Subcutaneous abdominal adipose tissue (tissue), 5 donors: ENCODE results near the gene POU2F3.

Experiments used
- H3K27ac ChIP-seq: one replicate; pipeline ENCODE4 v1.7.0; 2013; ENCODE audit warnings: low read depth, mild to moderate bottlenecking, inconsistent platforms, low read length, moderate library complexity
- H3K27me3 ChIP-seq, 5 donors: one replicate each; pipeline ENCODE4 v1.7.0; 2013; ENCODE audit warnings: low read length in 5 of 5, inconsistent platforms in 1 of 5; ENCODE audit not compliant: control insufficient read depth in 5 of 5, insufficient read depth in 4 of 5
- H3K36me3 ChIP-seq, 5 donors: one replicate each; pipeline ENCODE4 v1.7.0; 2013; ENCODE audit warnings: low read length in 5 of 5; ENCODE audit not compliant: control insufficient read depth in 5 of 5, insufficient read depth in 5 of 5
- H3K4me1 ChIP-seq, 5 donors: one replicate each; pipeline ENCODE4 v1.7.0; 2013; ENCODE audit warnings: low read length in 5 of 5, mild to moderate bottlenecking in 3 of 5, moderate library complexity in 1 of 5; ENCODE audit not compliant: control insufficient read depth in 5 of 5, insufficient read depth in 5 of 5
- H3K4me3 ChIP-seq, 5 donors: one replicate each; pipeline ENCODE4 v1.7.0; 2013; ENCODE audit warnings: low read length in 5 of 5, low read depth in 1 of 5
- H3K9ac ChIP-seq, 5 donors: one replicate each; pipeline ENCODE4 v1.7.0; 2013; ENCODE audit warnings: low read length in 5 of 5, mild to moderate bottlenecking in 4 of 5, moderate library complexity in 3 of 5
- H3K9me3 ChIP-seq, 5 donors: one replicate each; pipeline ENCODE4 v1.7.0; 2013; ENCODE audit warnings: low read length in 5 of 5; ENCODE audit not compliant: control insufficient read depth in 5 of 5
- donor health status: healthy.
- donor health status: healthy.
- donor health status: healthy.
- donor health status: healthy.
- donor health status: healthy.

POU2F3 gene

GRCh38 chr11:120217526-120217925 lies 22.4 kb upstream of the POU2F3 start:
- H3K27ac ChIP-seq = peak overlapping the region; percentile 74
- peaks cover 0 to 13% (median 4%) of the 10 kb centered on the region in 5 donors for H3K36me3 ChIP-seq
- no peaks in the 10 kb centered on the region for H3K9me3 ChIP-seq
- H3K27me3 ChIP-seq = no peaks in the 10 kb centered on the region
- H3K4me1 ChIP-seq = peaks cover 34 to 97% (median 91%) of the 10 kb centered on the region in 5 donors
- H3K4me3 ChIP-seq = peak overlapping the region in 1 of 5 donors; percentile 3
- H3K9ac ChIP-seq = peak overlapping the region in 1 of 5 donors; percentile 0

DNA sequence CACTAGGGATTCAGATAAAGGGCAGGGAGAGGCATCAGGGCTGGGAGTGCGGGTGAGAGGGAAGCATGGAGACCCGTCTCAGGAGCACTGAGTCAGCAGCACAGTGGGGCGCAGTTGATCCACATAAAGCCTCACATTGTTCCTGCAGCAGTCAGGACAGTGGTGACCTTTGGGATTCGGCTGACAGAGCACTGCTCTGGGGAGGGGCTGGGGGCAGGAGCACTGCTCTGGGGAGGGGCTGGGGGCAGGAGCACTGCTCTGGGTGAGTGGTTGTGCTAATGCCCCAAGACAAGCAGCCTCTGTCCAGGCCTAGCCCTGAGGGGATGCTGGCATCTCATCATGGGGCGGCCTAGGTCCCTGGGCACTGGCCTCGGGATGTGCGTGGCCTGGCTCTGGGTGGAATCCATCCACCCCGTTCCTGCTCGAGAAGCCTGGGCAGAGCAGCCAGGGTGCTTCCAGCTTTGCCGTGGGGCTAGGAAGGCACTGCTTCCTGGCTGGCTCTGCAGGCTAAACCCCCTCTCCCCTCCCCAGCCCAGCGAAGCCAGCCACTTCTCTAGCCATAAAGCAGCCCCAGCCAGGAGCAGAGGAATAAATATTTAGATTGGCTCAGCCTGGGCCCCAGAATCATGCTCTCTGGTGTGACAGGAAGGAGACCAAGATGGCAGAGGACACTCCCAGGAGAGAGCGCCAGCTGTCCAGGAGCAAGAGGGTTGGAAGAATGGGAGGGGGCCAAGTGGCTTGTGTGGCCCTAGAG lies 21.8 kb upstream of the POU2F3 start:
- H3K27me3 ChIP-seq = no peaks in the 10 kb centered on the region
- peaks cover 0 to 13% (median 4%) of the 10 kb centered on the region in 5 donors for H3K36me3 ChIP-seq
- H3K4me3 ChIP-seq = peak overlapping the region in 1 of 5 donors; percentile 3
- H3K9me3 ChIP-seq = no peaks in the 10 kb centered on the region
- peak overlapping the region in 1 of 5 donors; percentile 0 for H3K9ac ChIP-seq
- peaks cover 35 to 97% (median 88%) of the 10 kb centered on the region in 5 donors for H3K4me1 ChIP-seq
- H3K27ac ChIP-seq = peak overlapping the region; percentile 74

GRCh38 chr11:120218695-120219033 lies 21.3 kb upstream of the POU2F3 start:
- peaks cover 35 to 94% (median 88%) of the 10 kb centered on the region in 5 donors for H3K4me1 ChIP-seq
- no peaks in the 10 kb centered on the region for H3K27me3 ChIP-seq
- peak overlapping the region; percentile 74 for H3K27ac ChIP-seq
- no peak overlapping the region for H3K9ac ChIP-seq
- H3K36me3 ChIP-seq = peaks cover 0 to 13% (median 5%) of the 10 kb centered on the region in 5 donors
- no peaks in the 10 kb centered on the region for H3K9me3 ChIP-seq
- H3K4me3 ChIP-seq = peak overlapping the region in 1 of 5 donors; percentile 17

GRCh38 chr11:120219232-120219937 lies 20.6 kb upstream of the POU2F3 start:
- Histone ChIP-seq H3K9me3 (no peaks in the 10 kb centered on the region), H3K9ac (peak overlapping the region in 1 of 5 donors; percentile 43), H3K4me1 (peaks cover 35 to 94% (median 89%) of the 10 kb centered on the region in 5 donors), H3K27ac (peak overlapping the region; percentile 76), H3K4me3 (peak overlapping the region in 2 of 5 donors; percentile 13 to 17), H3K36me3 (peaks cover 0 to 10% (median 6%) of the 10 kb centered on the region in 5 donors), H3K27me3 (no peaks in the 10 kb centered on the region)

GRCh38 chr11:120219938-120220746 lies 19.8 kb upstream of the POU2F3 start:
- H3K36me3 ChIP-seq = peaks cover 0 to 6% (median 2%) of the 10 kb centered on the region in 5 donors
- H3K27me3 ChIP-seq = no peaks in the 10 kb centered on the region
- peak overlapping the region; percentile 76 for H3K27ac ChIP-seq
- peaks cover 32 to 96% (median 91%) of the 10 kb centered on the region in 5 donors for H3K4me1 ChIP-seq
- no peak overlapping the region for H3K9ac ChIP-seq
- H3K4me3 ChIP-seq = no peak overlapping the region
- no peaks in the 10 kb centered on the region for H3K9me3 ChIP-seq

DNA sequence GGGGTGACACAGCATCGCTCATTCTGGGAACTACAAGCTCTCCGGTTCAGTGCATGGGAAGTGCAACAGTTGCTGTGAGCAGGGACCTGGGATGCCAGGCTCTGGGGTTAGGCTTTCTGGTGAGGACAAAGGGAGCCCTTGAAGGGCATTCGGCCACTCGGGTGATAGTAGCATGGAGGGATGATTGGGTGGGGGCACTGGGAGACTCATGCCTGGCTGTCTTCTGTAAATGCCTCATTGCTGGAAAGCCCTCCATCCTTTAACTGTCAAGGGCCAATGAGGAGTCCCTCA lies 19.2 kb upstream of the POU2F3 start:
- peaks cover 30 to 96% (median 91%) of the 10 kb centered on the region in 5 donors for H3K4me1 ChIP-seq
- no peaks in the 10 kb centered on the region for H3K9me3 ChIP-seq
- peak overlapping the region; percentile 76 for H3K27ac ChIP-seq
- H3K27me3 ChIP-seq = no peaks in the 10 kb centered on the region
- H3K4me3 ChIP-seq = no peak overlapping the region
- H3K9ac ChIP-seq = no peak overlapping the region
- peaks cover 0 to 7% (median 2%) of the 10 kb centered on the region in 5 donors for H3K36me3 ChIP-seq

DNA sequence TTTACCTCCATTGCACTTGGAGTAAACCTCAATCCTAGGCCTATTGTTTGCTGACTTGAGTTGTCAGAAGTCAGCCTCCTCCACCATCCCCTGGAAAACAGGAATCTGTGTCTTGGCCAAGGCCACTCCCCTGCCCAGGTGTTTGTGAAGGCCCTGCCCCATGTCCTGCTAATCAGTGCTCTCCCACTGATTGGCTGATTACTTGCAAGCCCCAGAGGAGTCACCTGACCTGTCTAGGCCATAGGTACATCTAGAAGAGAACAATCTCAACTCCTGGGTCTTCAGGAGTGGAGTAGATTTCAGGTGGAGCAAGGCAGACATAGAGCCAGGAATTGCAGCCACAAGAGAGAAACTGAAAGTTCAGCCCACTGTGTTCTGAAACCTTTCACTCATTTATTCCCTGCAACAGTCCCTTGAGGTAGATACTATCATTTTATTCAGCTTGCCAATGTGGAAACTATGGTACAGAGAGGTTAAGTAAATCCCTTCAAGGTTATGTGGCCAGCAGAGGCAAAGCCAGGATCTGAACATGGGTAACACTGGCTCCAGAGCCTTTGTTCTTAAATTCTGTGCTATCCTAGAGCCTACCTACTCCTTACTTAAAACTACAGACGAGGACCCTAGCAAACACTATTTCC lies 18.7 kb upstream of the POU2F3 start:
- peak overlapping the region in 1 of 5 donors; percentile 5 for H3K4me3 ChIP-seq
- H3K27ac ChIP-seq = peak overlapping the region; percentile 76
- no peaks in the 10 kb centered on the region for H3K27me3 ChIP-seq
- peaks cover 0 to 12% (median 5%) of the 10 kb centered on the region in 5 donors for H3K36me3 ChIP-seq
- H3K4me1 ChIP-seq = peaks cover 27 to 94% (median 89%) of the 10 kb centered on the region in 5 donors
- peak overlapping the region in 1 of 5 donors; percentile 59 for H3K9ac ChIP-seq
- H3K9me3 ChIP-seq = no peaks in the 10 kb centered on the region

GRCh38 chr11:120222916-120223315 lies 17.0 kb upstream of the POU2F3 start:
- Histone ChIP-seq H3K4me3 (no peak overlapping the region), H3K36me3 (peaks cover 0 to 25% (median 22%) of the 10 kb centered on the region in 5 donors), H3K9me3 (no peaks in the 10 kb centered on the region), H3K9ac (peak overlapping the region in 1 of 5 donors; percentile 23), H3K27me3 (no peaks in the 10 kb centered on the region), H3K27ac (peak overlapping the region; percentile 76), H3K4me1 (peaks cover 22 to 77% (median 76%) of the 10 kb centered on the region in 5 donors)

DNA sequence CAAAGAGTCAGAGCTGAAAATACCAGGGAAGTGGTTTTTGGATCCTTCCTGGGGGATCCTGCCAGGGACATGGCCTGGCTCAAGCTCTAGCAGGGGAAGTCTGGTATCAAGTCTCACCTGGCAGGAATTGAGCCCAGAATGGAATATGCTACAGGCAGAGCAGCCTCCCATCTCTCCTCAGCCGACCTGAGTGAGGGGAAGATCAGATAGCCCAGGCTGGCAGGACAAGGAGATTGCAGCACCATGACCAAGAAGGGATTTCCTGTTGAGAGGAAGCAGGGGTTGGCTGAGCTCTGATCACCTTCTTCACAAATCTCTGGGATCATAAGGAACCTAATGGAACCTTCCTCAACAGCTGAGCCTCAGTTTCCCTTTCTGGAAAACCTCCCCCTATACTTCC lies 16.1 kb upstream of the POU2F3 start:
- no peaks in the 10 kb centered on the region for H3K9me3 ChIP-seq
- no peak overlapping the region for H3K4me3 ChIP-seq
- H3K9ac ChIP-seq = no peak overlapping the region
- H3K4me1 ChIP-seq = peaks cover 22 to 68% (median 68%) of the 10 kb centered on the region in 5 donors
- H3K36me3 ChIP-seq = peaks cover 0 to 32% (median 29%) of the 10 kb centered on the region in 5 donors
- H3K27ac ChIP-seq = no peak overlapping the region
- no peaks in the 10 kb centered on the region for H3K27me3 ChIP-seq
